NCI-H2227 (cell line): ENCODE measurements around the gene CLPTM1L.

Experiments
- DNase-seq: peaks from one replicate; lab custom pipeline; 2025; ENCODE audit not compliant: unreplicated experiment; lab: John Stamatoyannopoulos, UW

Gene CLPTM1L

GRCh38 chr5:1315709-1316587 is 29.0 kb downstream of the CLPTM1L start:
- DNase-seq, result peak; percentile 19

DNA sequence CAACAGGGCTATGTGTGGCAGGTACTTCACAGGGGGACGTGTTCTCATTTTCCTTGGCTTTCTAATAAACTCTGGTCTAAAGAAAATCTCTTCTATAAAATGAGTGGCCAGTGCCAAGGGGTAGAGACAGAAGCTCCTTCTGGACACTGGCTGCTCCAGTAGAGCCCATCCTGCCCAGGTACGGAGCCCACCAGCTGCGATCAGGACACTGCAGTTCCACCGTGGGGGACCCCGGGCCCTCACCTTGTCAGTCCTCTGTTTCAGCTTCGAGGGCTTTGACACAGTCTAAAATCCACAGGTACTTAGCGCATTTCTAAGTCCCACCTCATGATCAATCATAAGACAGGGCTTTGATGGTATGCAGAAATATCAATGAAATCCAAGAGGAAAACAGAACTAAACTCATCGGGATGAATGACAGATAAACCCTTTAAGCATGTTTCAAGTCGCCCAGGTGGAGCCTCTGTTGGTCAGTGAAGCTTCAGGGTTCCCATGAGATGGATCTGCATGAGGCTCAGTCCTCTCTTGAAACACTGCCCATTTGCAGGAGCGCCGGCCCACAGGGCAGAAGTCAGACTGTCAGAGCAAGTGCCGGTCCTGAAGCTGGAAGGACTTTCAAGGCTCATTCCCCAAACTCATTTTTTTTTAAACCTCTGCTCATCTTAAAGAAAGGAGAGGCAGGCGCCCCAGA is 29.7 kb downstream of the CLPTM1L start:
- DNase-seq, result no peak

DNA sequence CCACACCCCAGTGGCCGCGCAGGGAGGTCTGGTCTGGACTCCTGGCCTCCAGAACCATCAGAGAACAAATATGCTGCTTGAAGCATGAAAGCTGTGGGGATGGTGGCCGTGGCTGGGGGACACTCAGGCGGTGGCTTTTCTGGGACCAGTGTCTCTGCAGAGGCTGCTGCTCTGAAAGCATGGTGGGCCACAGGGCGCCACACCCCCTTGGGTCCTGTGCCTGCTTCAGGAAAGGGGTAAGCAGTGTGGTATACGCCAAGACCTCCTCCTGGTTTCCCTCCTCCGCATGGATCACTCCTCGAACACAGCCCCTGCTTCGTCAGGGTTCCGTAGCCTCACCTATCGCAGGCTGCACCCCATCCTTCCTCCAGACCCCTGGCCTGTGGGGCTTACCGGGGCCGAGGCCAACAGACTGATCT is 30.3 kb downstream of the CLPTM1L start:
- no peak for DNase-seq

GRCh38 chr5:1312993-1313833 is 31.7 kb downstream of the CLPTM1L start:
- no peak for DNase-seq

- DNase-seq, result no peak
These were observed 32.7 kb downstream of the CLPTM1L start for GRCh38 chr5:1312206-1312605.

- no peak for DNase-seq
These were observed 33.4 kb downstream of the CLPTM1L start for GRCh38 chr5:1311439-1312055.

DNA sequence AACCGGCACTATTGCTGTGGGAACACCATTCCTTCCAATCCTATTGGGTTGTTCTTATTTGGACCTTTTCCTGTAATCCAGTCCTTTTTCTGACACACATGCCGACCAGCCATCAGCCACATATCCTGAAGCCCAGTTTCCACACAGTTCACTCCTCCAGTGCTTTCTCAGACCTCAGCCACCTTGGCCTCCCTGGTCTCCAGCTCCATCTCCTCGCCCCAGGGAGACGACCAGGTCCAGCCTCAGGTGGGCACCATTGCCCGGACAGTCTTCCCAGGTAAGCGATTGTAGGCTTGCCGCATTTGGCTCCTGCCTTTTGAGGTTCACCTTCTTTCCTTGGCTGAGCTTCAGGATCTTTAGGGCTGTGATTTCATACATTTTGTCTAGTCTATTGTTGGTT is 34.8 kb downstream of the CLPTM1L start:
- no peak for DNase-seq

DNA sequence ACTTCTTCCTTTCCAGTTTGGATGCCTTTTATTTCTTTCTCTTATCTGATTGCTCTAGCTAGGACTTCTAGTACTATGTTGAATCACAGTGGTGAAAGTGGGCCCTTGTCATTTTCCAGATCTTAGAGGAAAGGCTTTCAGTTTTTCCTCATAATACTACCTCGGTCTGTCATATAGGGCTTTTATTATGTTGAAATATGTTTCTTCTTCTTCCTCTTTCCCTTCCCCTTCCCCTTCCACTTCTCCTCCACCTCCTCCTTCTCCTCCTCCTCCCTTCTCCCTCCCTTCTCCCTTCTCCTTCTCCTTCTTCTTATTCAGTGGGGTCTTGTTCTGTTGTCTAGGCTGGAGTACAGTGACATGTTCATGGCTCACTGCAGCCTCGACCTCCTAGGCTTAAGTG is 40.9 kb downstream of the CLPTM1L start:
- DNase-seq, result no peak

DNA sequence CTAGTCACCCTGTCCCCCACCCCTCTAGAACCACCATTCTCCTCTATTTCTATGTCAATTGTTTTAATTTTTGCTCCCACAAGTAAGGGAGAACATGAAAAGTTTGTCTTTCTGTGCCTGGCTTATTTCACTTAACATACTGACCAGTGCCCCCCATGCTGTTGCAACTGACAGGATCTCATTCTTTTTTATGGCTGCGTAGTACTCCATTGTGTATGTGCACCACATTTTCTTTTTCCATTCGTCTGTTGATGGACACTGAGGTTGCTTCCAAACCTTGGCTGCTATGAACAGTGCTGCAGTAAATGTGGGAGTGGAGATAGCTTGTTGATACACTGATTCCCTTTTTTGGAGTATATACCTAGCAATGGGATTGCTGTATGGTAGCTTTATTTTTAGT is 42.6 kb downstream of the CLPTM1L start:
- no peak for DNase-seq

DNA sequence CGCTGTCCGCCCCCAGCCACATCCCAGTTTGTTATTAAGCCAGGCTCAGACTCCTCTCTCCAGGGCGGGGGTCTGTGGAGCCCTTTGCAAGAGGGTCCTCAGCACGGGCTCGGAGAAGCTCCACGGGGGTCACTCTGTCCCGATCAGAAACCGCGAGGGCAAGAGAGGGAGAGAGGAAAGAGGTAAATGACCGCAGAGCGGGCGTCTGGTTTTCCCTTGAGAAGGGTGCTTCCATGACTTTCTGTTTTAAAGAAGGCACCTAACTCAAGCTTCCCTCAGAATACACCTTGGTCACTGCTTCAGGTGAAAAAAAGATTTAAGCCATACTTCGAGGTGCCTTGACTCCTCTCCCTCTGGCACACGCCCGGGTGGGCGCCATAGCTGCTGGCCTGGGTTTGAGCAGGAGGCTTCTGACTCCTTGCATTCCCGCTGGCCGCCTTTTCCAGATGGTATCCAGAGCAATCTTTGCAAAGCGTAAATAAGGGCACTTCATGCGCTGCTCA is 44.3 kb downstream of the CLPTM1L start:
- DNase-seq, result no peak

DNA sequence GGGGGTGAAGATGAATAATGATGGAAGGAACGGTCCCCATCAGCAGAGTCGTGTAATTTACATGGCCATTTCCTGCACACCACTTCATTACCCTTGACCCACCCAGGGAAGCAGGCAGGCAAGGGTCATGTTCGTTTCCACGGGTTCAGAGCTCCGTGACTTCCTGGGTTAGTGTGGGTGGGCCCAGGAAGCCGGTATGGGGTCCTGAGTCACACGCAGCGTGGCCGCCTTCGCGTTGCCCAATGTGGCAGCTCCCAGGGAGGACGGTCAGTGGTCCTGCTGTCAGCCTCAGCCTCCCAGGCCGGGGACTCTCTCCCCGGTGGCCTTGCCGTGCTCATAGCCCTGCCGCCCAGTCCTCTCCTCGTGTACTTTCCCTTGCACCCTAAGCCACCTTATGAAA is 44.9 kb downstream of the CLPTM1L start:
- no peak for DNase-seq

GRCh38 chr5:1299511-1299850 is 45.4 kb downstream of the CLPTM1L start:
- no peak for DNase-seq

DNA sequence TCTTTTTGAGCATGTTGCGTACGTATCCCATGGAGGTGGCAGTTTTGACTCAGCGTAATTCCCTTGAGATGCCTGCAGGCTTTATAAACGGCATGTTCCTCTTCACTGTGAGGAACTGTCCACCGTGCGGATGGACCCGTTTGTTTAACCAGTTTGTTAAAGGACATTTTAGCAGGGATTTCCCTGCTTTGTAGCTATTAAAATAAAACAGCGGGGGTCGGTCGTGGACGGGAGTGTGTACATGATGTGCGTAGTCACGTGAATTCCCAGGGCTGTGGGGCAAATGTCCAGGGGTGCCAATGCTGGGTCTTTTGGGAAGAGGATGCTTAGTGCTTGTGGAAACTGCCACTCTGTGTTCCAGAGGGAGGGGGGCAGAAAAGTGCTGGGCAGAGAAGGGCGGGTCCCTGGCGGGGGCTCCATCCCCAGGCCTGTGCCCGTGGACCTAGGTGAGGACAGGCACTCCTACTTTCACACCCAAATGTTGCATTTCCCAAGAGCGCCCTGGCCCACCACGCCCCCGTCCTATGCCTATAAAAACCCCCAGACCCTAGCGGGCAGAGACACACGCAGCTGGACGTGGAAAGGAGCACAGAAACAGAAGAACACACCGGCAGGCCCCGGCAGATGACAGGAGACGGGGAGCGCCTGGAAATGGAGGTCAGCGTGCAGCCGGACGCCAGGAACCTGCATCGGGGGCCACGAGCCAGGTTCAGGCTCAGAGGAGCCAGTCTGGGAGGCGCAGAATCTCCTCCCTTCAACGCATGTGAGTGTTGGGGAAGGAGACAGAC is 46.0 kb downstream of the CLPTM1L start:
- no peak for DNase-seq

GRCh38 chr5:1298067-1298551 is 46.8 kb downstream of the CLPTM1L start:
- DNase-seq, result no peak

- no peak for DNase-seq
These were observed 47.7 kb downstream of the CLPTM1L start for GRCh38 chr5:1297243-1297642.

GRCh38 chr5:1295650-1296037 is 49.3 kb downstream of the CLPTM1L start:
- no peak for DNase-seq

- peak; percentile 45 for DNase-seq
These were observed 49.9 kb downstream of the CLPTM1L start, which contains the start of gene TERT for GRCh38 chr5:1294835-1295649. Gene TERT, minus strand, starts transcription at chr5:1295068. Its CDS starts 79 bp downstream, at chr5:1294989.

- DNase-seq, result no peak
These were observed 50.6 kb downstream of the CLPTM1L start for GRCh38 chr5:1294206-1294834.
